ENCODE measurements around the gene ZNF429.

DNA sequence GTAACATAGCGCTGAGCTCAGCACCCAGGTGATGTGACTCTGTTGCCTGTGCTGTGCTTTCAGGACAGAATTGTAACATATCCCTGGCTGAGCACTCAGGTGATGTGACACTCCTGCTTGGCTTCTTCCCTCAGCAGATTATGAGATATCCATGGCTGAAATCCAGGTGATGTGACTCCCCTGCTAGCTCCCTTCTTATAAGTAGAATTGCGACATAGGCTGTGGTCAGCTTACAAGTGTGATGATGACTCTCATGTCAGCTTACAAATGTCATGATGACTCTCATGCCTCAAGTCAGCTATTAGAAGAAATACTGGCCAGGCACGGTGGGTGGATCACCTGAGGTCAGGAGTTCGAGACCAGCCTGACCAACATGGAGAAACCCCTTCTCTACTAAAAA, 14.3 kb upstream of the ZNF429 start:
- TF ChIP-seq GATA2 (IDR thresholded peaks at IDR 0.05; ENCODE audit: low read depth, low read length) (no peak), GATA3 (IDR thresholded peaks at IDR 0.05; ENCODE audit: low read depth, low read length) (no peak)
